ENCODE measurements around the gene CCL13.

Gene CCL13

GRCh38 chr17:34384822-34385605, 28.7 kb downstream of the CCL13 start:
- no peak for DNase-seq (ENCODE audit: low read depth in 2 of 2)

GRCh38 chr17:34386343-34386696, 30.0 kb downstream of the CCL13 start:
- DNase-seq (ENCODE audit: low read depth in 2 of 2): no peak

- no peak for DNase-seq (ENCODE audit: low read depth in 2 of 2)
Measured at GRCh38 chr17:34386697-34387550, 30.6 kb downstream of the CCL13 start.

DNA sequence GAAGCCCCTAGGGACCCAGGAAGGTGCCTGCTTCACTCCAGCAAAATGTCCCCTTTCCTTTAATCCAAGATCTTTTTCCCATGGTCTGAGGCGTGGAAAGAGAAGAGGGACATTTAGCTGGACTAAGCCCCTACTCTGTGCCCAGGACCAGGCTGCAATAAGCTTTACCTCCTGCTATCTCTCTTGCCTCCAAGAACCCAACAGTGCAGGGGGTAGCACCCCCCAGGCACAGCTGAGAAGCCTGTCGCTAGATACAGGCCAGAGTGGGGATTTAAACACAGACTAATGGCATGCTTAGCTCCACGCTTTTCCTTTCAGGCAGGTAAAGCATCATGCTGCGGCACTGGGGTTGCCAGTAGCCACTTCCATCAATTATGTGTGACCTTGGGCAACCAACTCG, 31.3 kb downstream of the CCL13 start:
- DNase-seq (ENCODE audit: low read depth in 2 of 2): no peak

GRCh38 chr17:34389126-34389750, 33.0 kb downstream of the CCL13 start:
- no peak for DNase-seq (ENCODE audit: low read depth in 2 of 2)

DNA sequence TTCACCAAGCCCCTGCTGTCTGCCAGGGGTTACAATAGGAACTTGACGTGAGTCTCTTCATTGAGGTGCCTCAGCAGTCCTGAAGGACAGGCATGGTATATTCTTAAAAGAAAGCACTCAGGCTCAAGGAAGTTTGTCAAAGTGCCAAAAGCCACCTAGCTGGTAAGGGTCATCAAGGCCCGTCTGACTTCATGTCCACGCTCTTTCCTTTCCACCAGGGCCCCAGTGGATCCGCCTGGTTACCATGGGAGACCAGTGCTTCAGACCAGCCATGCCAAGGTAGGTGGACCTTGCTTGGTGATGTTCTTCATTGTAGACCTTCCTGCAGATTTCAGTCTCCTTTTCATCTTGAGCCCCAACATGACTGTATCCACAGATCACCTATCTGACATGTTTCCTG, 34.4 kb downstream of the CCL13 start:
- no peak for DNase-seq (ENCODE audit: low read depth in 2 of 2)

- DNase-seq (ENCODE audit: low read depth in 2 of 2): no peak
Measured at GRCh38 chr17:34391241-34391640, 35.0 kb downstream of the CCL13 start.

DNA sequence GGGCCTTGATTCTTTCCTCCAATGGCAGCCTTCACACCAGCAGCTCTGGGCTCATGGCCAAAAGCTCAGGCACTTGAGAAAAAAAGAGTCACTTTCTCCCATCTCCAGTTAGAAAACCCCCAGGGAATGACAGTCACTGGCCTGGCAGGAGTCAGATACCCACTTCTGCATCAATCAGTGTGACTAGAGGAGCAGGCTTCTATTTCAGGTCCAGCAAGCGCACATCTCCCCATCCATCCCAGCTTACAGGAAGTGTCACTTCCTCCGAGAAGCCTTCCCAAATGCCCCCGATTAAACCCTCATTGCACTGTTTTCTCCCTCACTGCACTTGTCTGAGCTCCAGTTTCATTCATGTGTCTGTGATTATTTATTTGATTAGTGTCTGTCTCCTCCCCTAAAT, 37.1 kb downstream of the CCL13 start:
- no peak for DNase-seq (ENCODE audit: low read depth in 2 of 2)

GRCh38 chr17:34397265-34397664, 41.0 kb downstream of the CCL13 start:
- DNase-seq (ENCODE audit: low read depth in 2 of 2): no peak

DNA sequence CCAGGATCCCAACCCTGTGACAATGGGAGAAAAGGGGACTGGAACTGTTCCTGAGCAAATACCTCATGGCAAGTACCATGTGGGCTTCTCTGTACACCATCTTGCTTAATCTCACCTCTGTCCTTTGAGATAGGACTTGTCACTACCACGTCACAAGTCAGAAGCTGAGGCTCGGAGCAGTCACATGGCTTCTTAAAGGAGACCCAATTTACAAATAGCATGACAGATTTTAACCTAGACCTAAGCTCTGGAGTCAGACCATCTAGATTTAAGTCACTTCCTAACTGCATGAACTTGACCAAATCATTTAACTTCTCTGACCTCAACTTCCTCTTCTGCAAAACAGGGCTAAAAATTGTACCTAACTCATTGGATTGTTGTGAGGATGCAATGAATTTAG, 42.7 kb downstream of the CCL13 start:
- no peak for DNase-seq (ENCODE audit: low read depth in 2 of 2)

GRCh38 chr17:34399725-34400124, 43.4 kb downstream of the CCL13 start:
- no peak for DNase-seq (ENCODE audit: low read depth in 2 of 2)

GRCh38 chr17:34400301-34400931, 44.1 kb downstream of the CCL13 start:
- DNase-seq (ENCODE audit: low read depth in 2 of 2): no peak

DNA sequence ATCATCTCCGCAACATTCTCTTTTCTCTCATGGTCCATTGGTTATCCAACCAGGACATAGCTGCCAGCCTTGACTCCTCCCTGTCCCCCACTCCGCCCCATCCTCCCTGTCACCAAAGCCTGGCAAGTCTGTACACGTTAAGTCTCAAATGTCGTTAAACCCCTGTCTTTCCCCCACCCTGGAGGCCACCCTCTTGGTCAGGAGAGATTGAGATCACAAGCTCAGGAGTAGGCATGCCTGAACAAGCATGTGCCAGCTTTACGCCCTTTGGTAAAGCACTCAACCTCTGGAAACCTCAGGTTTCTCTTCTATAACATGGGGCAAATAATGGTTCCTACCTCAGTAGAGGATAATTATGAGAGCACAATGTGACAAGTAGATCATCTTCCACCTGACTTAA, 44.9 kb downstream of the CCL13 start:
- no peak for DNase-seq (ENCODE audit: low read depth in 2 of 2)

DNA sequence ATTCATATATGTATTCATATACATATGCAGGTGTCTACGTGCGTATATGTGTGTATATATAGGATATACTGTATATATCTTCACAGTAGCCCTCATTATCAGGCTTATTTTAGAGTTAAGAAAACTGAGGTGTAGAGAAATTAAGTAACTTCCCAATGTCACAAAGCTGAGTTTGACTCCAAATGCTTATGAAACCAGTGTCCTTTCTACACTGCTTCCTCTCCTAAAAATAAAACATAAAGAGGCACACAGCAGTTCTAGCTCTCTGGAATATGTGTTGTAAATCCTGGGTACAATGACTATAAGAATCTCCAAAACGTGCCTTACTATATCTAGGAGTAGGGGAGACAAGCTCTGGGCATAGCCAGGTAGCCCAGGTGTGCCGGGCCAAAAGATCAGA, 46.7 kb downstream of the CCL13 start:
- DNase-seq (ENCODE audit: low read depth in 2 of 2): no peak

DNA sequence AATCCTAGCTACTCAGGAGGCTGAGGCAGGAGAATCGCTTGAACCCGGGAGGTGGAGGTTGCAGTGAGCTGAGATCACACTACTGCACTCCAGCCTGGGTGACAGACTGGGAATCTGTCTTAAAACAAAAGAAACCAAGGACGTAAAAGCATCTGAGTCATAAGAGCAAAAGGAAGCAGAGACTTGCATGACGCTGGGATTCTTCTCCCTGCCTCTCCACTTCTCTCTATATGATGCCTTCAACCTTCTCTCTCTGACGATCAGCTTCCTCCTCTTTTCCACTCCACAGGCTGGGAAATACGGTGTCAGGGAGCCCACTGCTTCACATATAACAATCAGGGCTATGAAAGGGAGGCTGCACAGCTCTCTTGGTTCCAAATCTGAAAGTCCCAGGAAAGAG, 49.9 kb downstream of the CCL13 start:
- DNase-seq (ENCODE audit: low read depth in 2 of 2): no peak

All from fibroblast of skin of left biceps (primary cell).